Caco-2 (cell line): Measurements from ENCODE around the gene SLC9A8. TPM values are rescaled to one million over a fixed set of nuclear protein-coding genes. Genes with fewer than 3 reads are reported as not detected.

Experiments
- BruUV-seq: library from RNA; stranded (reverse); fragments of 400-500 nt; replicated peaks from 2 replicates; lab custom pipeline; 2021; lab: Mats Ljungman, UMichigan
- CTCF ChIA-PET: fragments of 300-600 bp; sonication (Branson Sonifier 250); formaldehyde crosslinking; loops from one replicate; lab custom pipeline; 2022; ENCODE audit warnings: antibody characterized with exemption; lab: Charles Lee
- POLR2A ChIA-PET: fragments of 300-600 bp; sonication (Branson Sonifier 250); formaldehyde crosslinking; loops from one replicate; lab custom pipeline; 2022; ENCODE audit warnings: antibody characterized with exemption; lab: Charles Lee
- DNase-seq, 2 experiments: peaks; one replicate each; pipeline versions ENCODE4 v3.0.0 to v3.0.0-alpha.2; 2020 to 2022
- H3K27me3 ChIP-seq: replicated peaks from 2 replicates; pipeline ENCODE4 v1.6.0; 2011; ENCODE audit warnings: low read length; ENCODE audit not compliant: control insufficient read depth, insufficient read depth
- H3K36me3 ChIP-seq: 2 replicates; pipeline ENCODE4 v1.5.1; 2011; ENCODE audit warnings: low read length; ENCODE audit not compliant: control insufficient read depth, insufficient read depth
- H3K4me1 ChIP-seq: fragments of 250-450 bp; sonication (Bioruptor Pico); 2 replicates; pipeline ENCODE4 v1.5.1; 2020; ENCODE audit warnings: mild to moderate bottlenecking
- H3K4me3 ChIP-seq: 2 replicates; pipeline ENCODE4 v1.5.1; 2011; ENCODE audit warnings: low read depth, mild to moderate bottlenecking, control low read depth, low read length
- H3K9me3 ChIP-seq: fragments of 250-450 bp; sonication (Bioruptor Pico); 2 replicates; pipeline ENCODE4 v1.5.1; 2020; ENCODE audit warnings: mild to moderate bottlenecking, moderate library complexity
- H3K27ac Mint-ChIP-seq: one replicate; pipeline ENCODE4 v1.8.0; 2022; ENCODE audit warnings: mixed read lengths; ENCODE audit not compliant: unreplicated experiment
- H3K27me3 Mint-ChIP-seq: one replicate; pipeline ENCODE4 v1.8.0; 2022; ENCODE audit warnings: mixed read lengths; ENCODE audit not compliant: insufficient read depth, unreplicated experiment
- H3K36me3 Mint-ChIP-seq: one replicate; pipeline ENCODE4 v1.8.0; 2022; ENCODE audit warnings: mild to moderate bottlenecking, mixed read lengths; ENCODE audit not compliant: insufficient read depth, unreplicated experiment
- H3K4me1 Mint-ChIP-seq: one replicate; pipeline ENCODE4 v1.8.0; 2022; ENCODE audit warnings: low read depth, mixed read lengths; ENCODE audit not compliant: unreplicated experiment
- H3K4me3 Mint-ChIP-seq: one replicate; pipeline ENCODE4 v1.8.0; 2022; ENCODE audit warnings: mild to moderate bottlenecking, moderate library complexity, mixed read lengths; ENCODE audit not compliant: unreplicated experiment
- H3K9me3 Mint-ChIP-seq: one replicate; pipeline ENCODE4 v1.8.0; 2022; ENCODE audit warnings: mixed read lengths; ENCODE audit not compliant: unreplicated experiment
- CTCF ChIP-seq, 2 experiments: fragments of 200-600 bp in 1 of 2; IDR thresholded peaks; 1 replicate in 1 of 2; 2 replicates in 1 of 2; pipeline versions ENCODE4 v1.5.1 to v1.8.0; 2011 to 2022; ENCODE audit warnings: antibody characterized with exemption in 1 of 2, control low read depth in 1 of 2, inconsistent platforms in 1 of 2, low read depth in 1 of 2, low read length in 1 of 2, mild to moderate bottlenecking in 1 of 2, moderate library complexity in 1 of 2; ENCODE audit not compliant: insufficient read depth in 1 of 2, severe bottlenecking in 1 of 2, unreplicated experiment in 1 of 2
- intact Hi-C: fragments of 100-400 bp; cut with micrococcal nuclease; formaldehyde crosslinking; loops from one replicate; pipeline ENCODE4 v1.10.0; 2022; ENCODE audit not compliant: unreplicated experiment
- total RNA-seq: library from RNA; stranded (reverse); gene quantifications from 2 replicates; pipeline ENCODE4 v1.2.3, GENCODE V29; 2022

The SLC9A8 gene
- total RNA-seq, 1 experiment from 2014 or later, result 21.4 TPM

DNA sequence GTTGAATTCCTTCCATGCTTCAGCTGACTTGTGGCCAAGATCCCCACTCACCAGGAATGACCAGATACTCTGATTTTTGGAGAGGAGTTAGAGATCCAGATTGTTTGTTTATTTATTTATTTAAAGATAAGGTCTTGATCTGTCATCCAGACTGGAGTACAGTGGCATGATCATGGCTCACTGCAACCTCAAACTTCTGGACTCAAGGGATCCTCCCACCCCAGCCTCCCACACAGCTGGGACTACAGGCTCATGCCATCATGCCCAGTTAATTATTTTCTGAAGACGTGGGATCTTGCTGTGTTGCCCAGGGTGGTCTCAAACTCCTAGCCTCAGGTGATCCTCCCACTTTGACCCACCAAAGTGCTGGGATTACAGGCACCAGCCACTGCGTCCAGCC lies 106.8 kb downstream of the SLC9A8 start:
- H3K9me3 ChIP-seq, result no peaks in the 10 kb centered on the region
- peak overlapping the region; percentile 100 for H3K27ac Mint-ChIP-seq
- BruUV-seq, result no TSS peak
- H3K36me3 Mint-ChIP-seq, result peaks cover 46% of the 10 kb centered on the region
- no peak for TF ChIP-seq CTCF (IDR thresholded peaks at IDR 0.05; ENCODE audit: insufficient read depth in 1 of 2, low read depth in 1 of 2, low read length in 1 of 2, severe bottlenecking in 1 of 2, unreplicated experiment in 1 of 2)
- no peaks in the 10 kb centered on the region for H3K9me3 Mint-ChIP-seq
- no peak for DNase-seq
- CTCF ChIA-PET, result interaction anchor here (0.6 kb wide), 1 partner anchor 13 kb away, joined by 5 read pairs; no protein-coding TSS in a partner anchor
- no peak overlapping the region for H3K4me3 ChIP-seq
- H3K4me1 Mint-ChIP-seq, result peaks cover 30% of the 10 kb centered on the region
- intact Hi-C loops, result no loop called here
- H3K36me3 ChIP-seq, result no peaks in the 10 kb centered on the region
- H3K4me1 ChIP-seq, result peaks cover 22% of the 10 kb centered on the region
- H3K27me3 Mint-ChIP-seq, result no peaks in the 10 kb centered on the region
- no peak overlapping the region for H3K4me3 Mint-ChIP-seq
- H3K27me3 ChIP-seq, result no peaks in the 10 kb centered on the region
- POLR2A ChIA-PET, result no interaction called here

DNA sequence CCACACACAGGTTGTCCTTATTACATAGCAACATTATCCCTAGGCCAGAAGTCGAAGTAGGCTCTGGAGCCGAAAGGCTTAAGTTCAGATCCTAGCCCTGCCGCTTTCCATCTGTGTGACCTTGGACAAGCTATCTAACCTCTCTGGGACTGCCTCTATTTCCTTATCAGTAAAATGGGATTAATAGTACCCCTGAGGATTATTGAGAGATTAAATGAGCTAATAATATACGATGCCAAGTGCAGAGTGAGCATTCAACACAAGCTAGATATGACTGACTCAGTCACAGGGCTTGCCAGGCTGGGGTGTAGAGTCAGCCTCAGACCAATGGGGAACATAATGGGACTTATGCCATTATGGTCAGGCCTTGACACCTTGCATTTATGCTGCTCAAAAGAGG lies 111.6 kb downstream of the SLC9A8 start:
- no TSS peak for BruUV-seq
- H3K9me3 Mint-ChIP-seq, result peaks cover 10% of the 10 kb centered on the region
- no peak overlapping the region for H3K4me3 ChIP-seq
- peaks cover 14% of the 10 kb centered on the region for H3K36me3 Mint-ChIP-seq
- DNase-seq, result no peak
- intact Hi-C loops, result no loop called here
- H3K4me1 ChIP-seq, result peaks cover 6% of the 10 kb centered on the region; the same call in 1 of the 2 replicates
- no peaks in the 10 kb centered on the region for H3K36me3 ChIP-seq
- no peak overlapping the region for H3K27ac Mint-ChIP-seq
- no peak overlapping the region for H3K4me3 Mint-ChIP-seq
- ChIA-PET POLR2A (no interaction called here), CTCF (interaction anchor here (0.6 kb wide), 1 partner anchor 180 kb away, joined by 4 read pairs; no protein-coding TSS in a partner anchor)
- H3K27me3 Mint-ChIP-seq, result no peaks in the 10 kb centered on the region
- TF ChIP-seq CTCF (IDR thresholded peaks at IDR 0.05; ENCODE audit: insufficient read depth in 1 of 2, low read depth in 1 of 2, low read length in 1 of 2, severe bottlenecking in 1 of 2, unreplicated experiment in 1 of 2), result no peak
- no peaks in the 10 kb centered on the region for H3K27me3 ChIP-seq
- peaks cover 9% of the 10 kb centered on the region for H3K4me1 Mint-ChIP-seq
- no peaks in the 10 kb centered on the region for H3K9me3 ChIP-seq

DNA sequence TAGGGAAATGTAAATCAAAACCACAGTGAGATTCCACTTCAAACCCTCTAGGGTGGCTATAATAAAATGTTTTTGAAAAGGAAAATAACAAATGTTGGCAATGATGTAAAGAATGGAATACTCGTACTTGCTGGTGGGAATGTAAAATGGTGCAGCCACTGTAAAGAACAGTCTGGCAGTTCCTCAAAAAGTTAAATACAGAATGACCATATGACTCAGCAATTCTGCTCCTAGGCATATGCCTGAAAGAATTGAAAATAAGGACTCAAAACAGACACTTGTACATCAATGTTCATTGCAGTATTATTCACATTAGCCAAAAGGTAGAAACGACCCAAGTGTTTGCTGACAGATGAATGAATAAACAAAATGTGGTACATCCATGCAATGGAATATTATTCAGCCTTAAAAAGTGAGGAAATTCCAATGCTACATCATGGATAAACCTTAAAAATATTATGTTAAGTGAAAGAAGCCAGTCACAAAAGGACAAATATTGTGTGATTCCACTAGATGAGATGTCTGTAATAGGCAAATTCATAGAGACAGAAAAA lies 113.3 kb downstream of the SLC9A8 start:
- ChIA-PET CTCF (interaction anchor here (0.5 to 0.6 kb wide), 3 partner anchors 9 to 134 kb away, joined by 3 to 6 read pairs (median 5); no protein-coding TSS in a partner anchor), POLR2A (no interaction called here)
- H3K36me3 ChIP-seq, result no peaks in the 10 kb centered on the region
- H3K9me3 ChIP-seq, result no peaks in the 10 kb centered on the region
- H3K4me3 ChIP-seq, result no peak overlapping the region
- H3K4me3 Mint-ChIP-seq, result no peak overlapping the region
- H3K27ac Mint-ChIP-seq, result no peak overlapping the region
- no peaks in the 10 kb centered on the region for H3K27me3 Mint-ChIP-seq
- BruUV-seq, result no TSS peak
- H3K27me3 ChIP-seq, result no peaks in the 10 kb centered on the region
- H3K36me3 Mint-ChIP-seq, result peaks cover 8% of the 10 kb centered on the region
- H3K9me3 Mint-ChIP-seq, result peaks cover 10% of the 10 kb centered on the region
- peaks cover 6% of the 10 kb centered on the region; the same call in 1 of the 2 replicates for H3K4me1 ChIP-seq
- no peak for TF ChIP-seq CTCF (IDR thresholded peaks at IDR 0.05; ENCODE audit: insufficient read depth in 1 of 2, low read depth in 1 of 2, low read length in 1 of 2, severe bottlenecking in 1 of 2, unreplicated experiment in 1 of 2)
- H3K4me1 Mint-ChIP-seq, result peaks cover 9% of the 10 kb centered on the region
- intact Hi-C loops, result no loop called here
- no peak for DNase-seq
